Stimulated activated CD8-positive, alpha-beta memory T cell treated with anti-CD3 and anti-CD28 coated beads, Interleukin-15, amount 100 ng/mL, for 4 hours (primary cell): ENCODE results near the gene ESPN.
"Not testable (repeated sequence)": the region's sequence is repeated elsewhere in the genome, so short reads cannot be mapped to it uniquely, and the experiment has no call there.

Experiments used
- DNase-seq, 2 donors: peaks; one replicate each; pipeline ENCODE4 v3.0.0-alpha.2; 2020; ENCODE audit warnings: low read depth in 2 of 2

ESPN gene

GRCh38 chr1:6424619-6425593, at the start of gene ESPN:
Gene ESPN, plus strand, starts transcription at chr1:6424776. Its CDS starts 180 bp downstream, at chr1:6424956.
- no peak for DNase-seq

GRCh38 chr1:6378096-6378746, 46.4 kb upstream of the ESPN start:
- no peak for DNase-seq

- DNase-seq: no peak
Measured at GRCh38 chr1:6380037-6380436, 44.5 kb upstream of the ESPN start.

GRCh38 chr1:6384135-6384534, 40.4 kb upstream of the ESPN start:
- no peak for DNase-seq

- no peak for DNase-seq
Measured at GRCh38 chr1:6384962-6385361, 39.6 kb upstream of the ESPN start.

GRCh38 chr1:6385488-6386191, 38.9 kb upstream of the ESPN start:
- DNase-seq: no peak

- DNase-seq: no peak
Measured at GRCh38 chr1:6386371-6386949, 38.1 kb upstream of the ESPN start.

GRCh38 chr1:6389971-6390370, 34.6 kb upstream of the ESPN start:
- no peak for DNase-seq

GRCh38 chr1:6391951-6392808, 32.4 kb upstream of the ESPN start:
- DNase-seq: no peak

GRCh38 chr1:6392809-6393399, 31.7 kb upstream of the ESPN start:
- no peak for DNase-seq

GRCh38 chr1:6393400-6394187, 31.0 kb upstream of the ESPN start, which contains the start of gene ACOT7:
Gene ACOT7, minus strand, starts transcription at chr1:6393767. Its CDS starts 368 bp downstream, at chr1:6393399.
- DNase-seq: peak; percentile 78 to 84

GRCh38 chr1:6395130-6395529, 29.4 kb upstream of the ESPN start:
- DNase-seq: not testable (repeated sequence)

- not testable (repeated sequence) for DNase-seq
Measured at GRCh38 chr1:6395781-6396244, 28.8 kb upstream of the ESPN start.

GRCh38 chr1:6396998-6397397, 27.6 kb upstream of the ESPN start:
- no peak for DNase-seq

GRCh38 chr1:6397844-6398441, 26.6 kb upstream of the ESPN start:
- no peak for DNase-seq

GRCh38 chr1:6399294-6399693, 25.3 kb upstream of the ESPN start:
- no peak for DNase-seq

- no peak for DNase-seq
Measured at GRCh38 chr1:6401673-6402072, 22.9 kb upstream of the ESPN start.

- no peak for DNase-seq
Measured at GRCh38 chr1:6408023-6408422, 16.6 kb upstream of the ESPN start.

- DNase-seq: no peak
Measured at GRCh38 chr1:6409053-6409452, 15.5 kb upstream of the ESPN start.
